HG02884 (cell line): ENCODE data around the gene WDFY4.

Experiments used
- ATAC-seq: cut with Tn5 transposase; IDR thresholded peaks from one replicate; pipeline ENCODE4 v1.9.1; 2021; ENCODE audit warnings: mild to moderate bottlenecking, moderate library complexity; ENCODE audit not compliant: unreplicated experiment

The WDFY4 gene

DNA sequence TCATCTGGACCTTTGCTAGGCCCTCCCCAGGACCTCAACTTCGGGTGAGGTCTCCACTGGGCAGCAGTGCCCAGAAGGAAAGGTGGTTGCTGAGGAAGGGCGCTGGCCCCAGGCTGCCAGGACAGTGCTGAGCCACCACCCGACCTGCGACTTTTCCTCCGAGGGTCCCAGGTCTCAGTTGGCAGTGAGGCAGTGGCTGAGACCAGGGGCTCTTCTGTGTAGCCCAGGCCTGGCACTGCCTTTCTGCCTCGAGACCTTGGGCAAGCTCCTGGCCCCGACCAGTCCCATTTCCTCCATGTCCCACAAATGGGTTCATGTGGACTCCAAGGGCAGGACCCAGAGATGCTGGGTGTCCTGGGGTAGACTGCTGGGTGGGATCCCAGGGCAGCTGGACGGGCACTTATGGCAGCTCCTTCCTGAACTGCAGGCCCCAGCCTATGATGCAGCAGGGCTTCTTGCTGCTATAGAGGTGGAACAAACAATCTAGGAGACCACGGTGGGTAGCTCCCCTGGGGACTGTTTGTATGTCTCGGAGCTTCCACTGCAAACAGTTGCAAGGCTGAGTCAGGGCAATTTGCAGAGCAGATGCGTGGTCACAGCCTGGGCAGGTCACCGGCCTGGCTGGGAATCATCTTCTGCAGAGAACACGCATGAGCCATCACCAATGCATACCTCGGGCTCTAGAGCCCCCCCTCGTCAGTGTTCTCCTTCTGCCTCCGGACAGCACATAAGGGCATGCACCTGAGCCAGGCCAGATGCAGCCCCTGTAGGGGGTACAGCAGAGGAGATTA, 272.9 kb downstream of the WDFY4 start:
- no peak for ATAC-seq

DNA sequence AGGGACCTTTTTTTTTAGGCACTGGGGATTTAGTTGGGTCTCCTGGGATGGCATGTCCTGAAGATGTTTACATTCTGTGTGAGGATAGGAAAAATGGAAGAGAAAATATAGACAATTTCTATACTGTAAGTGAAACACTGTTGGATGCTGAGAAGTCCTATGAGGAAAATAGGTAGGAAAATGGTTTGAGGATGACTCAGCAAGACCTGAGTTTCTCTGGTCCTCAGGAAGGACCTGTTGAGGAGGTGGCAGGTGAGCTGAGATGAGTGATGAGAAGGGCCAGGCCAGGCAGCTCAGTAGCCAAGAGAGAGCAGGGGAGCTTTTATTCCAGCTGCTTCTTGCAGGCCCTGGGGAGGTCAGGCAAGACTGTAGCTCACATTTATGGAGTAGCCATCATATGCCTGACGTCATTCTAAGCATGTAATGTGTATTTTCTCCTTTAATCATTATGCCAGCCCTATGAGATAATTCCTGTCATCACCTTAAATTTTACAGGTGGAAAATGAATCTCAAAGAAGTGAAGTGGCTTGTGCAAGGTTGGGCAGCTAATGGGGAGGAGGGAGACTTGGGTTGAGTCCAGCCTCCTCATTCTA, 274.0 kb downstream of the WDFY4 start:
- ATAC-seq: no peak

DNA sequence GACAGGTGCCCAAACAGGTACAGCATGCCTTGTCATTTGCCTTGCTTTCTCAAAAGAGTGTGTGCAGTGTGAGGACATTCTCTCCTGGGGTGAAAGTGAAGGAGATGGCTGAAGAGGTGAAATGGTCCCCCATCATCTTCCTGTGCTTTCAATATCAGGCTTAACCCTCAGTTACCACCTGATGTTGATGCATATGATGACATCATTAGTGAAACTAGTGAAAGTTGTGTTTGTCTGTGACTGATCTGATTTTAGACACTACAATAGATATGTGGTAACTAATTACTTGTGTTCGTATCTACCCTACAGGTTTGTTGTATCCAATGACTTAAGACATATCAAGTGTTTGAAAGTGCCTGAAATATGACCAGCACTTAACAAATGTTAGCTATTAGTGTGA, 279.4 kb downstream of the WDFY4 start:
- ATAC-seq: no peak

DNA sequence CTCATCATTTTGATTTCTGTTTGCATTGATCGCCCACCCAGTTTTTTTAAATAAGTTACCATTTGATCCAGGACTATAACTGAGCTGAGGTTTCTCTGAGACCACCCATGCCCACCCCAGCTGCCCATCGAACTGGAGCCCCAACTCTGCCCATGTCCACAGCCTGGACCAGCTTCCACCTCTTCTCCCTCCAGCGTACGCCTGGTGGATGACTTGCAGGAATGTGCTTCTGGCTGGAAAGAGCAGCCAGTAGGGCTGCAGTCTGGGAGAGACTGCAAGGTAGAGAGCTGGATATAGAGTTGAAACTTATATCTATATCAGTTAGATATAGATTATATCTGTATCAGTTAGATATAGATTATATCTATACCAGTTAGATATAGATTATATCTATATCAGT, 280.8 kb downstream of the WDFY4 start:
- no peak for ATAC-seq

DNA sequence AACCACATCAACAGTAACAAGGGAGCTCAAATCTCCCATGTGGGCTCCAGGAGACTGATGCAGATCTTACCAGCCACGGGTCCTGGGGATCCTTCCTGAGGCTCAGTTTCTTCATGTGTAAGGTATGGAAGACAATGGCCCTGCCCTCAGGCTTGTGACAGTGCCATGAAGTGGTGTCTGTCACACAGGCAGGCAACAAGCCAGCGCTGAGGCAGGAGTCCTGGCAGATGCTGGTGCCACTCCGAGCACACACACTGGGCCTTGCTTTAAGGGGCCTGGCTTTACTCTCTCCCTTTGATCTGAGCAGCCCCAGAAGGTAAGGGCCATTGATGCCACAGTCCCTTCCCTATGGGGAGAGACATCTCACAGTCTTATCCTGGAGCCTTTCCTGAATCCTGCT, 283.4 kb downstream of the WDFY4 start:
- ATAC-seq: no peak

DNA sequence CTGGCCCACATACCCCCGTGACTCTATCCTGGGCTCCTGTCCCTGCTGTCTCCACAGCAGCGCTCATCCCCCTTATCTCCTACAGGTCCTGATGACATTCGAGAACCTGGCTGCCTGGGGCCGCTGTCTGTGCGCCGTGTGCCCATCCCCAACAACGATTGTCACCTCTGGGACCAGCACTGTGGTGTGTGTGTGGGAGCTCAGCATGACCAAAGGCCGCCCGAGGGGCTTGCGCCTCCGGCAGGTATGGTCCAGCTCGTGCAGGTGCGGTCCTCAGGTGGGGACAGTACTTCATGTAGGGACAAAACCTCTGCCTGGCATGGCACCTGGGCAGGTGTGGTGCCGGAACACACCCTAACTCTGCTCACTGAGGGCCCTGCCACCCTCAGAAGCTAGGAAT, 285.4 kb downstream of the WDFY4 start:
- ATAC-seq: no peak

DNA sequence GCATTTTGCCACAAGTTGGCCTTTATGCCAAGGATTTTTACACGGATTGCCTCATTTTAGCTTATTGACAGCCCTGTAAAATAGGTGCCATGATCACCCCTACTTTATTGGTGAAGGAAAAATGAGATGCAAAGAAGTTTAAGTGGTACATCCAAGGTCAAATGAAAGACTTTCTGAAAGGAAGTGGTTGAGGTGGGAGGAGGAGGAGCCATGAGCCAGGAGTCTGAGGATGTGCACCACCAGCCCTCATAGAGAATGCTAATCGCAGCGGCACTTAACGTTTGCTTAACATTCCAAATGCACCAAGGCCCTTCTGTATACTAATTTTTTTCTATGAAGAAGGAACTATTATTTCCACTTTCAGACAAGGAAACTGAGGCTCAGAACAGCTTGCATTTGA, 286.0 kb downstream of the WDFY4 start:
- no peak for ATAC-seq

DNA sequence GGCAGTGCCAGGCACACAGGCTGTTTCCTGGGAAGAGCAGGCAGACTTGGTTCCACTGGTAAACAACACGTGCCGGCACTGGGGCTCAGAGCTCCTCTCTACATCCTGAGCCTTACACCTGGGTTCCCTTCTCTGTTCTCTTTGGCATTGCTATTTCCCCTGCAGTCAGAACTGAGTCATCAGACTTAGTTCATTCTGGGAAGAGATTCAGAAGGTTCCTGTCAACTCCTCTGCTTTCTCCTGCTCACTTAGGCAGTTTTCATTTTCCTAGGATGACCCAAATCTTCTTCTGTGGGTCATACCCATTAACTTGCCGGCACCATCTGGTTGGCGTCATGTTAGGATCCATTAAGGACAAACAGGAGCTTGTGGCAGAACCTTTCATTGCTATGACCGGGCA, 288.4 kb downstream of the WDFY4 start:
- no peak for ATAC-seq

DNA sequence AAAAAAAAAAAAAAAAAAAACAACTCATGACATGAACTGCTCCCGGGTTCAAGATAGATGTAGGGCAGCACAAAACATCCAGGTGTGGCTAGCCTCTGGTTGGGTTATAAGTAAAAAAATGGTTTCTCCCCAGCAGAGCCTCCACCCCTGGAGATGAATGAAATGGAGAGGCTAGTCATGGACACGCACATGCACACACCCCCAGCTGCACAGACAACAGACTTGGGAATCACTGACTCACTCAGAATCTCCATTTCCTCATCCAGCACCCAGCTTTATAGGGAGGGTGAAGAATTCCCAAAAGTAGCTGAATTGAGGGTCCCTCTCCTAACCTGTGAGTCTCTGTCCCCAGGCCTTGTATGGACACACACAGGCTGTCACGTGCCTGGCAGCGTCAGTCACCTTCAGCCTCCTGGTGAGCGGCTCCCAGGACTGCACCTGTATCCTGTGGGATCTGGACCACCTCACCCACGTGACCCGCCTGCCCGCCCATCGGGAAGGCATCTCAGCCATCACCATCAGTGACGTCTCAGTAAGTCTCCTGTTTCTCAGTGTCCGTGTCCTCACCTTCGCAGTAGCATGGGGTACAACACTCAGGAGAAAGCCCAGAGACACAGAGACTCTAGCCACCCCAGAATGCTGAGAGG, 290.0 kb downstream of the WDFY4 start:
- no peak for ATAC-seq

DNA sequence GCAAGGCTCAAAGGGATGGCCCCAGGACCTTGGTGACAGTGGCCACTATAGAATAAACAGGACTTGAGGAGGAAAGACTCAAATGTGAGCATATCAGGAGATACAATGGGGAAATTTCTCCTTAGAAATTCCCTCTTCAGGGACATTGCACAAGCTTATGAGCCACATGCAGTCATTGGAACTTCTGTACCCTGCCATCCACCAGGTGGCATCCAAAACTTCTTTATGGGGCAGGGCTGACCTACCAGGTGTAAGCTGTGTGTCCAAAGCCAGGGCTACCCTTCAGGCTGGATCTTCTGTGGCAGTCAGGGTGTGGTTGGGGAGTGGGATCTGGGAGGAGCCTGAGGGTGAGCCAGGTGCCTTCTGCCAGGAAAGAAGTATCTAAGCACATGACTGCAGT, 291.5 kb downstream of the WDFY4 start:
- no peak for ATAC-seq

DNA sequence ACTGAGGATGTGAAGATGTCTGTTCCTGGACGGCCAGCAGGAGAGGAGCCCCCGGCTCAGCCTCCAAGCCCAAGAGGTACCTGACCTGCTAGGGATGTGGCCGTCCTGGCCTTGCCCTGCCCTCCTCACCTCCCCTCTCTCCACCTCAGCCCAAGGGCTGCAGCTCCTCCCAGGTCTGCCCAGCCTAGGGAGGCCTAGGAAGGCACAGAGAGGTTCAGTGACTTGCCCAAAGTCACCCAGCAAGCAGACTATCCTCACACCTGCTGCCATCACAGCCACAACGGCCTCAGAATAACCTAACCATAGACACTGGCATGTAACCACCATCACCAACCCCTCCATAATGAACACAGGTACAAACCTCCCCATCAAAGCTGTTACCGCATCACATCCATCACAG, 293.6 kb downstream of the WDFY4 start:
- no peak for ATAC-seq

DNA sequence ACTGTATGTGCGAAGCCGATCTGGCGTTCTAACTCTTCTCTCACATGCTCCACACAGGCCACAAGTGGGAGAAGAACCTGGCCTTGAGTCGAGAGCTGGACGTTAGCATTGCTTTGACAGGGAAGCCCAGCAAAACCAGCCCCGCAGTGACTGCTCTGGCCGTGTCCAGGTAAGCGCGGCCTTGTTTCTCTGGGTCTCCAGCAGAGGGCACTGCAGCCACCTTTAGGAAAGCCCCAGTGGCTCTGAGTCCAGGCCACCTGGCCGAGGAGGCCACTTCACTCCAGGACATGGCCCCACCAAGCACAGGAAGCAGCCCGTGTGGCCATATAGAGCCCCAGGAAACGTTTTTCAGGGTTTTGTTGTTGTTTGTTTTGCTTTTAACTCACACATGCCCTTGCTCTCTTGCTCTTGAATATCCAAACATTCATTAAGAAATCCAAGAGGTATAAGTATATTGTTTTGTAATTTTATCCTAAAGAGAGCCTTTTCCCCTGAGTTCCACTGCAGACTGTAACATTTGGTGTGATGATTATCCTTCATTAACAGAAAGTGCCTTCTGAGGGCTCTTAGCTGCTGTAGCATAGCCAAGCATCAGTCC, 296.7 kb downstream of the WDFY4 start:
- no peak for ATAC-seq

DNA sequence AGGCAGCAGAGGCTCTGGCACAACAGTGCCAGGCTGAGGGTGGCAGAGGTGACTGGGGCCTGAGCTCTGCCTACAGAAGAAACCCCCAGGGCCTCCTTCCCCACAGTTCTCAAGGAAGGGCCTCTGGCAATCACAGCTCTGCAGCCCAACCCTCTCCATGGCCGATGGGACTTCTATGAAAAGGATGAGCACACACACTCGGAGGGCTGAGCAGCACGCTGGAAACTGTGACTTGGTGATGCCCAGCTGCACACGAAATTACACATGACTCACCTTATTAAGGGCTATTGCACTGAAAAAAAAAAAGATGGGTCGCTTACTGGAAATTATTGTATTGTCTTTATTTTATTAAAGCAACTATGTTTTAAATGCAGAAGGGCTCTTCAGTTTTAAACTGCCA, 297.9 kb downstream of the WDFY4 start:
- no peak for ATAC-seq

DNA sequence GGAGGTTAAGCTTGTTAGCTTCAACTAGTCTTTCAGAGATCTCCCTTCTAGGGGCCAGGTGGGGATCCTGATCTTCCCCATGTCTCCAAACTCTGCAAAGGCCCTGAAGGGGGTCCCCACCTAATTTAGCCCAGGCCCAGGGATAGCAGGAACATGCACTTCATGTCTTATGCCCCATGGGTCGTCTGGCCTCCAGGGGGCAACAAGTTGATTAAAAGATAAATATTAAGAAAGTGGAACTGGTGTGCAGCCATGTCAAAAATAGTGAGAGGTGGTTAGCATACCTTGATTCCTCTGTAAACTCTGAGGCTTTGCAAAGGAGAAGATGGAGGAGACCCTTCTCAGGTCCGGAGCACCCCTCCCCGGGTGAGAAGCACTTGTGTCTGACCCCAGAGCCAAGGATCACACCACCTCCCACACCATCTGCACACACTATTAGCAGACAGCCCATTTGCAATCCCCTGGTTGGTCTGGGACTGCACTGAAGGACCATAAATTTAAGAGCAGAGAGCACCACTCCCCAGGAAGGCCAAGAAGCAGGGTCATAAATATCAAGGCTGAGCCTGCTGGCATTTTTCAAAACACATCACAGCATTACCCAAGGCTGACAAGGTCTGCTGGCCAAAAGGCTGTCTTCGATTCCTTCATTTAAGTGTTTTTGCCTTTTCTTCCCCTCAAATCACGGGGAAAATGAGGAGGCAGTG, 299.1 kb downstream of the WDFY4 start:
- ATAC-seq: no peak

DNA sequence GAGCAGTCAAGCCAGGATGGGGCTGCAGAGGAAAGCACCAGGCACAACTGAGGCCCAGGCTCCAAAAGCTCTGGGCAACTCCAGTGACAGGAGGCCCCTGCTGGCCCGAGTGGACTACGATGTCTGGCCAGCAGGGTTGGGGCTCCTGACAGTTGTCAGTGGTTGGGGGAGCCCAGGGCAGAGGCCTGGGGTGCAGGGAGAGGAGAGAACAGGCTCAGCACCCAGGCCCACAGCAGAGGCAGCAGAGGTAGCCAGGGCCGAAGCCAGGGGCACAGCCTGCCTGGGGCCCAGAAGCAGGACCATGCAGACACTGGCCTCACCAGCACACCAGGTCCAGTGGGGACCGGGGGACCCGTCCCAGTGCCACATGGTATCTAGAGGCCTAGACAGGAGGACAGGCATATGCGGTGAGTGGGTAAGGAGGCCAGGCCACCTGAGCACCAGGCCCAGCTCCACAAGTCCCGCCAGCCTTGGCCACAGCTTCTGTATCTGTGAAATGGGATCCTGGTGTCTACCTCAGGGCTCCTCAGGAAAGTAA, 301.0 kb downstream of the WDFY4 start:
- ATAC-seq: no peak

DNA sequence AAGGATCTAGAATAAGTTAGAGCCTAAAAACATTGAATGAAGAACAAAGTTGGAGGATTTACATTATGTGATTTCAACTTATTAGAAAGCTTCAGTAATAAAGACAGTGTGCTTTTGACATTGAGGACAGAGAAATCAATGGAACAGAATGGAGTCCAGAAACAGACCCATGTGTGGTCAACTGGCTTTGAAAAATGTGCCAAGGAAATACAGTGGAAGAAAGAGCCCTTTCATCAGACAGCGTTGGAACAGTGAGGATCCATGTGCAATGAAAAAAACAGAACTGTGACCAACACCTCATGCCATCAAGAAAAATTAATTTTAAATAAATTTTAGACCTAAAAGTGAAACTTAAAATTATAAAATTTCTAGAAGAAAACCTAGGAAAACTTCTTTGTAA, 305.6 kb downstream of the WDFY4 start:
- ATAC-seq: no peak

DNA sequence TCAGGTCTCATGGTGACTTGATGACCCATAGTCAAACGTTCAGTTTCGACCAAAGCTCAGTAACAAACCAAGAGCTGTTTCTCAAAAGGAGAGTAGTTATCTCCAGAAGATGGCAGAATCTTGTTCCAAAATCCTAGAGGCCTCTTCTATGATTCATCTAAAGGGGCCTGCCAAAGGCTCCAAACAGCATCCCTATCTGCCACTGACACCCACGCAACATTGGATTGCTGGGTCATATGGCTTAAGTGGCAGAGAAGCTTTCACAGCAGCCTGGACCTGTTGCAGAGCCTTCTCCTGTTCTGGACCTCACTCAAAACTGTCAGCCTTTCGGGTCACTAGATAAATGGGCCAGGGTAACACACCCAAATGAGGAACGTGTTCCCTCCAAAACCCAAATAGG, 309.0 kb downstream of the WDFY4 start:
- no peak for ATAC-seq

DNA sequence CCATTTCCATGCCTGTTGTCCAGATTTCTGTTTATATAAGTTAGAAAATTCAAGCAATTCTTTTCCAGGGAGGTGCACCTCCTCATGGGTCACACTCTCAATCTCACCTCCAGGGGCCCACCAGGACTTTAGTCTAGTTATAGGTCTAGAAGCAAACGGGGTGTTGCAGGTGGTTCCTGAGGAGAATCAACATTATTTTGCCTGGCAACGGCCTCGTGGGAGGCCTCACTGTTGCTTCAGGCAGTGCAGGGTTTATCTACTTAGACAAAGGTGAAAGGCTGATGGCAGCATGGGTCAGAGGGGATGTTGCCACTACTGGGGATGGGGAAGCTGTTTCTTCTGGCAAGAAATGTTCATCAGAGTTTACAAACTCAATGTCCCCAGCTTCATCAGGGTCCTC, 311.7 kb downstream of the WDFY4 start:
- no peak for ATAC-seq

DNA sequence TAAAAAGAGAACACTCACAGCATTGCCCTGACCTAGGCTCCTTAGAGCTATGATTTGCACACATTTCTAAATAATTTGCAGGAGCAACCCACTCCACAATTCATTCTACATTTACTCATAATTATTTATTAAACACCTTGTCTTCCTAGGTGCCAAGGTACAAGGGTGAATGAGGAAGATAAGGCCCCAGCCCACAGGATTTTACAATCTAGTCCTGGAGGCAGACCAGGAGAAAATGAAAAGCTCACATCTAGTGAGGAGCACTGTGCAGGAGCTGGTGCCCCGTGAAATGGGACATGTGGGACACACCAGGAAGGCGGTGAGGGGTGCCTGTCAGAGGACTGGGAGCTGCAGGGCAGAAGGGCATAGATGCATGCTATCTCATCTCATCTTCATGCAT, 314.7 kb downstream of the WDFY4 start:
- ATAC-seq: no peak

DNA sequence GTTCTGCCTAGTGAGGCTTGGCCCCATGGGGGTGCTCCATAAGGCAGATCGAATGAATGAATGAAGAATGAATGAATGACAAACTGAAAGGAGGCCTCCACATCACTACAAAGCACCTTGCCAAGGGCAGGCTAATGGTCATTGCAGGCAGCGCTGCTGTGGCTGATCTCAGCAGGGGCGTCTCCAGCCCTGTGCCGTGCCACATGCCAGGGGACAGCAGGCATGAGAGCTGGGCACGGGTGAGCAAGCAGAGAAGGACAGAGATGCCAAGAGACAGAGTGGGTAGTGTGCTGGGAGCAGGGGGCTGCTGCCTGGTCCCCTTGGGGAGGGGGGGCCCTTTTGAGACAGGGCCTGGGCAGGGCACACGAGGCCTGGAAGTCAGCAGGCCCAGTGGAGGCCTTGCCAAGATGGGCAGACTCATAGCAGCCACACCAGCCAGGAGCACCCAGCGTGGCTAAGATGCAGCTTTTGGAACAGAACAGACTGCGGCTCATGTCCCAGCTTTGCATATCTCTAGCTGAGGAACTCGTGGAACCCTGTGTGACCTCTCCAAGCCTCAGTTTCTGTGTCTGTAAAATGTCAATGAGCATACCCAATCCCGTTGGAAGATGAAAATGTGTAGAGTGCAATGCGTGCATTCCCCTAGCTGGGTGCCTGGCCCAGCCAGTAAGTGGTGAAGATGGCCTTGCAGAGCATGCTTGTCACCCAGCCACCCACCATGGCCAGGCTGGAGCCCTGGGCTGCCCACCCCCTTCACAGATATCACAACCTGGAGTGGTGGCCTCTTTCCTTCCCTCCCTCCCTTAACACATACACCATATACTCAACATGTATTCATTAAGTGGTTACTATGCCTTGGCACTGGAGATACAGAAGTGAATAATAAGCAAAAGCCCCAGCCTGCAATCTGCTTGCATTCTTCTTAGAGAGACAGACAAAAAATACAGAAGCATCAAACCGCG, 316.0 kb downstream of the WDFY4 start:
- ATAC-seq: no peak
